ENCODE results near the gene PANX2. TPM values are rescaled to one million over a fixed set of nuclear protein-coding genes. Genes with fewer than 3 reads are reported as not detected.

PANX2 gene
- total RNA-seq, 1 donor from 2014 or later: 0.30 TPM

GRCh38 chr22:50184902-50185374 is 14.4 kb downstream of the PANX2 start:
- DNase-seq: no peak

GRCh38 chr22:50185375-50186087 is 15.0 kb downstream of the PANX2 start, which contains the start of gene TRABD:
Gene TRABD, plus strand, starts transcription at chr22:50185913. Its CDS starts 7,148 bp downstream, at chr22:50193061.
- DNase-seq: peak; percentile 78

GRCh38 chr22:50186181-50186714 is 15.7 kb downstream of the PANX2 start:
- no peak for DNase-seq

- DNase-seq: no peak
Measured at GRCh38 chr22:50186761-50187523, 16.4 kb downstream of the PANX2 start.

GRCh38 chr22:50188356-50188755 is 17.8 kb downstream of the PANX2 start:
- DNase-seq: no peak

GRCh38 chr22:50189184-50189848 is 18.8 kb downstream of the PANX2 start:
- no peak for DNase-seq

GRCh38 chr22:50189849-50190181 is 19.3 kb downstream of the PANX2 start:
- no peak for DNase-seq

- no peak for DNase-seq
Measured at GRCh38 chr22:50190182-50190940, 19.8 kb downstream of the PANX2 start.

- no peak for DNase-seq
Measured at GRCh38 chr22:50190941-50191741, 20.6 kb downstream of the PANX2 start.

GRCh38 chr22:50192436-50193204 is 22.1 kb downstream of the PANX2 start:
- no peak for DNase-seq

GRCh38 chr22:50193621-50194020 is 23.1 kb downstream of the PANX2 start:
- no peak for DNase-seq

- DNase-seq: no peak
Measured at GRCh38 chr22:50194037-50194805, 23.7 kb downstream of the PANX2 start.

GRCh38 chr22:50196256-50196655 is 25.7 kb downstream of the PANX2 start:
- no peak for DNase-seq

- no peak for DNase-seq
Measured at GRCh38 chr22:50197000-50197800, 26.7 kb downstream of the PANX2 start.

- no peak for DNase-seq
Measured at GRCh38 chr22:50197856-50198623, 27.5 kb downstream of the PANX2 start.

- DNase-seq: no peak
Measured at GRCh38 chr22:50198624-50199017, 28.1 kb downstream of the PANX2 start.

GRCh38 chr22:50199251-50199721 is 28.8 kb downstream of the PANX2 start:
- no peak for DNase-seq

Measured in skin of body (tissue), 2 donors.